B cell (primary cell): ENCODE results near the gene NFATC1.

ENCODE experiments used
- CTCF ChIP-seq: fragments of 200-600 bp; IDR thresholded peaks from one replicate; pipeline ENCODE4 v1.8.0; 2022; ENCODE audit warnings: antibody characterized with exemption, mild to moderate bottlenecking
- EZH2 ChIP-seq: IDR thresholded peaks from 2 replicates; pipeline ENCODE4 v1.6.1; 2012; ENCODE audit warnings: borderline replicate concordance, low read depth, mild to moderate bottlenecking, moderate library complexity, low read length; ENCODE audit not compliant: insufficient read depth, poor library complexity, severe bottlenecking

- no peak for TF ChIP-seq CTCF
- no peak for TF ChIP-seq EZH2
Measured at GRCh38 chr18:79348066-79348465, 47.7 kb upstream of the NFATC1 start.
